GM18907 (cell line): ENCODE results near the gene PPIG.
"Not testable (repeated sequence)": the region's sequence is repeated elsewhere in the genome, so short reads cannot be mapped to it uniquely, and the experiment has no call there.

ENCODE experiments used
- ATAC-seq: cut with Tn5 transposase; IDR thresholded peaks from one replicate; pipeline ENCODE4 v1.9.1; 2021; ENCODE audit warnings: mild to moderate bottlenecking, moderate library complexity; ENCODE audit not compliant: unreplicated experiment

The PPIG gene

GRCh38 chr2:169590804-169591203, 6.7 kb downstream of the PPIG start:
- ATAC-seq = no peak

- not testable (repeated sequence) for ATAC-seq
Observed at GRCh38 chr2:169596546-169596945, 12.4 kb downstream of the PPIG start.

GRCh38 chr2:169598982-169599381, 14.8 kb downstream of the PPIG start:
- ATAC-seq = no peak

- no peak for ATAC-seq
Observed at GRCh38 chr2:169599568-169599967, 15.4 kb downstream of the PPIG start.

- ATAC-seq = no peak
Observed at GRCh38 chr2:169609264-169609663, 25.1 kb downstream of the PPIG start.

- no peak for ATAC-seq
Observed at GRCh38 chr2:169613876-169614275, 29.7 kb downstream of the PPIG start.

GRCh38 chr2:169615982-169616381, 31.8 kb downstream of the PPIG start:
- not testable (repeated sequence) for ATAC-seq

- no peak for ATAC-seq
Observed at GRCh38 chr2:169619946-169620345, 35.8 kb downstream of the PPIG start.

- no peak for ATAC-seq
Observed at GRCh38 chr2:169620509-169620908, 36.4 kb downstream of the PPIG start.

- ATAC-seq = no peak
Observed at GRCh38 chr2:169623235-169623634, 39.1 kb downstream of the PPIG start.

GRCh38 chr2:169625781-169626180, 41.6 kb downstream of the PPIG start:
- no peak for ATAC-seq

GRCh38 chr2:169636440-169637097, 52.4 kb downstream of the PPIG start:
- ATAC-seq = no peak

- no peak for ATAC-seq
Observed at GRCh38 chr2:169637620-169638019, 53.5 kb downstream of the PPIG start.

GRCh38 chr2:169640104-169640503, 56.0 kb downstream of the PPIG start:
- no peak for ATAC-seq

- ATAC-seq = no peak
Observed at GRCh38 chr2:169641464-169641863, 57.3 kb downstream of the PPIG start.

GRCh38 chr2:169644173-169644572, 60.0 kb downstream of the PPIG start:
- no peak for ATAC-seq

GRCh38 chr2:169647496-169647895, 63.3 kb downstream of the PPIG start:
- no peak for ATAC-seq

GRCh38 chr2:169649278-169649677, 65.1 kb downstream of the PPIG start:
- no peak for ATAC-seq

GRCh38 chr2:169653636-169654035, 69.5 kb downstream of the PPIG start:
- ATAC-seq = no peak

- ATAC-seq = no peak
Observed at GRCh38 chr2:169656164-169656563, 72.0 kb downstream of the PPIG start.

GRCh38 chr2:169658877-169659276, 74.7 kb downstream of the PPIG start:
- no peak for ATAC-seq

- ATAC-seq = no peak
Observed at GRCh38 chr2:169659320-169659719, 75.2 kb downstream of the PPIG start.

- ATAC-seq = no peak
Observed at GRCh38 chr2:169661265-169661664, 77.1 kb downstream of the PPIG start.
